ENCODE data around the gene CGB2. TPM values are rescaled to one million over a fixed set of nuclear protein-coding genes. Genes with fewer than 3 reads are reported as not detected.

The CGB2 gene
- total RNA-seq (ENCODE audit: low replicate concordance): not detected in 2 replicates

DNA sequence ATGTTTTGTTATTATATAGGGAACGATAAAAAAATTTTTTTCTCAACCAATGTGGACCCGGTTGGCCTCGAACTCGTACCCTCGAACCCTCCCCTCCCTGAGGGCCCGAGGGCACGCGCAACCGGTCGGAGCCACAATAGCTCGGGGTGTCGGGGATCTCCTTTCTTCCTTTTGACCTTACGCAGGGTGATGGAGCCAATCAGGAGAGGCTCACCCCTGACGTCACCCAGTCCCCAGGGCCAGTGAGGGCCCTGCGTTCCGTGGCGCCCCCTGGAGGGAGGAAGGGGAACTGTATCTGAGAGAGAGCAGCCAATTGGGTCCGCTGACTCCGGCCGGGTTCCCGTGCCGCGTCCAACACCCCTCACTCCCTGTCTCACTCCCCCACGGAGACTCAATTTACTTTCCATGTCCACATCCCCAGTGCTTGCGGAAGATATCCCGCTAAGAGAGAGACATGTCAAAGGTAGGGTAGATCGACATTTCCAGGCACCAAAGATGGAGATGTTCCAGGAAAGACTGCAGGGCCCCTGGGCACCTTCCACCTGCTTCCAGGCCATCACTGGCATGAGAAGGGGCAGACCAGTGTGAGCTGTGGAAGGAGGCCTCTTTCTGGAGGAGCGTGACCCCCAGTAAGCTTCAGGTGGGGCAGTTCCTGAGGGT, at the start of gene CGB2:
CGB2 (plus strand) TSS at position 249 of the 660 bp plus-strand sequence; CDS start at position 455, 206 bp downstream.

GRCh38 chr19:48993175-48994034, 38.3 kb upstream of the CGB2 start, which contains the start of the genes GYS1 and RUVBL2:
Gene GYS1, minus strand, starts transcription at chr19:48993309. Its CDS starts 197 bp downstream, at chr19:48993112.
Gene RUVBL2, plus strand, starts transcription at chr19:48993887. Its CDS starts 25 bp downstream, at chr19:48993912.

GRCh38 chr19:49017041-49017665, 14.5 kb upstream of the CGB2 start, which contains the start of gene LHB:
Gene LHB, minus strand, starts transcription at chr19:49017091. Its CDS starts 10 bp downstream, at chr19:49017081.

GRCh38 chr19:49024233-49024632, 7.5 kb upstream of the CGB2 start, which contains the start of gene CGB3:
Gene CGB3, minus strand, starts transcription at chr19:49024333. Its CDS starts 362 bp downstream, at chr19:49023971.

DNA sequence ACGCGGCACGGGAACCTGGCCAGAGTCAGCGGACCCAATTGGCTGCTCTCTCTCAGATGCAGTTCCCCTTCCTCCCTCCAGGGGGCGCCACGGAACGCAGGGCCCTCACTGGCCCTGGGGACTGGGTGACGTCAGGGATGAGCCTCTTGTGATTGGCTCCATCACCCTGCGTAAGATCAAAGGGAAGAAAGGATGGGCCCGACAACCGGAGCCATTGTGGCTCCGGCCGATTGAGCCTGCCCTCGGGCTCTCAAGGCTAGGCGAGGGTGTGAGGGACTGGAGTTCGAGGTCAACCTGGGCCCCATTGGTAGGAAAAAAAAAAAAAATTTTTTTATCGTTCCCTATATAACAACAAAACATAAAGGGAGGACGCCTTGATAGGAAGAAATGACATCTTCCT, 5.1 kb downstream of the CGB2 start, which contains the start of gene CGB1:
CGB1 (minus strand) TSS at position 81 of the 400 bp plus-strand sequence. CDS start 184 bp downstream, outside the sequence.

DNA sequence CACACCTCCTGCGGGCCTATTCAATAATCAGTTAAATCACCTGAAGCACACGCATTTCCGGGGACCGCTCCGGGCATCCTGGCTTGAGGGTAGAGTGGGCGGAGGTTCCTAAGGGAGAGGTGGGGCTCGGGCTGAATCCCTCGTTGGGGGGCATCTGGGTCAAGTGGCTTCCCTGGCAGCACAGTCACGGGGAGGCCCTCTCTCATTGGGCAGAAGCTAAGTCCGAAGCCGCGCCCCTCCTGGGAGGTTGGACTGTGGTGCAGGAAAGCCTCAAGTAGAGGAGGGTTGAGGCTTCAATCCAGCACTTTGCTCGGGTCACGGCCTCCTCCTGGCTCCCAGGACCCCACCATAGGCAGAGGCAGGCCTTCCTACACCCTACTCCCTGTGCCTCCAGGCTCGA, 11.9 kb downstream of the CGB2 start, which contains the start of gene CGB5:
CGB5 (plus strand) TSS at position 301 of the 400 bp plus-strand sequence. CDS start 362 bp downstream, outside the sequence.

DNA sequence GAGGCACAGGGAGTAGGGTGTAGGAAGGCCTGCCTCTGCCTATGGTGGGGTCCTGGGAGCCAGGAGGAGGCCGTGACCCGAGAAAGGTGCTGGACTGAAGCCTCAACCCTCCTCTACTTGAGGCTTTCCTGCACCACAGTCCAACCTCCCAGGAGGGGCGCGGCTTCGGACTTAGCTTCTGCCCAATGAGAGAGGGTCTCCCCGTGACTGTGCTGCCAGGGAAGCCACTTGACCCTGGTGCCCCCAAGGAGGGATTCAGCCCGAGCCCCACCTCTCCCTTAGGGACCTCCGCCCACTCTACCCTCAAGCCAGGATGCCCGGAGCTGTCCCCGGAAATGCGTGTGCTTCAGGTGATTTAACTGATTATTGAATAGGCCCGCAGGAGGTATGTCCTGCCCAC, 17.3 kb downstream of the CGB2 start, which contains the start of gene CGB8:
CGB8 (minus strand) TSS at position 101 of the 400 bp plus-strand sequence. CDS start 372 bp downstream, outside the sequence.

DNA sequence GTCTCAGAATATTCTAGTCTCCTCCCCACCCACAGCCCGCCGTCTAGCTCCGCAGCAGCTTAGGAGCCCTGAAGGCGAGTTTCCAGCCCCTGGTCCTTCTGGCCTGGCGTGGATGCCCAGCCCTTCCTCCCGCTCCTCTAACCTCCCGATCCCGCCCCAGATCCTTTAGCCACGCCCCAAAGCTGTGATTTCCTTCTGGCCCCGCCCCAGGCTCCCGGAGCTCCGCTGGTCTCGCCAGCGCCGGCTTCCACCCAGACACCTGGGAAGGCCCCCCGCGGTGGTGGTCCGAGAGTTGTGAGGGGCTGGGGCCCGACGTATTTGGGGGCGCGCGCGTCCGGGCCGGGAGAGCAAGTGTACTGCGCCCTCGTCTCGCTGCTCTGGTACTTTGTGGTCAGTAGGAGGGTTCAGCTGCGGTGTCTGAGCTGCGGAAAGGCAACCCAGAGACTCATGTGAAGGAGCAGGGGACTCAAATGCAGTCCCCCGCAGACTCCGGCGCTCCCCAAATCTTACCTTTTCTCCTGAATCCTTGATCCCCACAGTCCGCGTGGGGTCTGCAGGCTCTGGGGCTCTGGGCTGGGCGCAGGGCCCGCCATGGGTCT, 26.0 kb downstream of the CGB2 start, which contains the start of gene CGB7:
CGB7 (minus strand) TSS at position 114 of the 599 bp plus-strand sequence. CDS start 2,374 bp downstream, outside the sequence.

DNA sequence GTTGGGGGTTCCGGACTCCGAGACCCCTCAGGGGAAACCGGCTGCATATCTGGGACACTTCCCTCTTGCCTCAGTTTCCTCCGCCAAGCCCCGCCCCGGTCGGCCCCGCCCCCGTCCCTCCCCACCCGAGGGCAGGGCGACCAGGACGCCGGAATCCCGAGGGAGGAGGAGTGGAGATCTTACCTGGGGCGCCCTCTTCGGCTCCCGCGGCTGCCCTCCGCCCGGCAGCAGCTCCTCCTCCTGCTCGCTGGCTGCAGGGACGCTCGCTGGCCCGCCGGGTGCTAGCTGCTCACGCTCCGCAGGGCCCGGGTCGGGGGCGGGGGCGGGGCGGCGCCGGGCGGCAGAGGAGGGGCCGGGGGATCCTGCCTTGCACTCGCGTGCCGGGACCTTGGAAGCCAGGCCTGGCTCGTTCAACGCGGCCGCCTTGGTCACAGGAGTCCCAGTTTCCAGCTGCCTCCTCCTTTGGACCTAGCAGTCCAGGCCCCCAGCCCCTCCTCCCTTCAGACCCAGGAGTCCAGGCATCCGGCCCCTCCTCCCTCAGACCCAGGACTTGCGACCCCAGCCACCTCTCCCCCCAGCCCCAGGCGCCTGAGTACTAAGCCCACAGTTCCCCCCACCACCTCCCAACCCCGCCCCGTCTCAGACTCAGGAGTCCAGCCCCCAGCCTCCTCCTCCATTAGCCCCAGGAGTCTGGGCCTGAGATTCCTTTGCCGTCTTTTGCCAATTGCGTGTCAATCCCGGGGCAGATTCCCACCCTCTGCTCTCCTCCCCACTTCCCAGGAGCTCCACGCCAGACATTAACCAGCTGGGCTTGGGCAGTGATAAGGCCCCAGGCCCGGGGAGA, 33.3 kb downstream of the CGB2 start, which contains the start of gene NTF4:
NTF4 (minus strand) TSS at position 51 of the 844 bp plus-strand sequence. CDS start 2,821 bp downstream, outside the sequence.

Other genes with a start within 250 kb of the CGB2 start
- gene BCAT2, start 220.9 kb upstream of the CGB2 start, total RNA-seq (ENCODE audit: low replicate concordance): 24.1 and 34.1 TPM in 2 replicates
- gene HSD17B14, start 195.4 kb upstream of the CGB2 start, total RNA-seq (ENCODE audit: low replicate concordance): 5.3 and 8.8 TPM in 2 replicates
- gene PLEKHA4, start 163.3 kb upstream of the CGB2 start, total RNA-seq (ENCODE audit: low replicate concordance): 8.3 and 20.7 TPM in 2 replicates
- 37.8 and 59.0 TPM in 2 replicates for gene PPP1R15A, start 159.5 kb upstream of the CGB2 start, total RNA-seq (ENCODE audit: low replicate concordance)
- gene TULP2, start 133.1 kb upstream of the CGB2 start, total RNA-seq (ENCODE audit: low replicate concordance): 0.08 and 0.59 TPM in 2 replicates
- 113 and 238 TPM in 2 replicates for gene NUCB1, start 131.6 kb upstream of the CGB2 start, total RNA-seq (ENCODE audit: low replicate concordance)
- gene DHDH, start 98.2 kb upstream of the CGB2 start, total RNA-seq (ENCODE audit: low replicate concordance): 0.38 and 0.82 TPM in 2 replicates
- 65.3 and 139 TPM in 2 replicates for gene BAX, start 77.0 kb upstream of the CGB2 start, total RNA-seq (ENCODE audit: low replicate concordance)
- gene FTL, start 66.6 kb upstream of the CGB2 start, total RNA-seq (ENCODE audit: low replicate concordance): 1,491 and 2,478 TPM in 2 replicates
- 27.9 and 31.0 TPM in 2 replicates for gene GYS1, start 38.6 kb upstream of the CGB2 start, total RNA-seq (ENCODE audit: low replicate concordance)
- gene RUVBL2, start 38.0 kb upstream of the CGB2 start, total RNA-seq (ENCODE audit: low replicate concordance): 246 and 247 TPM in 2 replicates
- gene LHB, start 14.8 kb upstream of the CGB2 start, total RNA-seq (ENCODE audit: low replicate concordance): 0.15 TPM in 1 of 2 replicates, not detected in the other
- gene CGB3, start 7.6 kb upstream of the CGB2 start, total RNA-seq (ENCODE audit: low replicate concordance): not detected in 2 replicates
- gene CGB1, start 5.0 kb downstream of the CGB2 start, total RNA-seq (ENCODE audit: low replicate concordance): not detected in 2 replicates
- not detected in 2 replicates for gene CGB5, start 12.0 kb downstream of the CGB2 start, total RNA-seq (ENCODE audit: low replicate concordance)
- not detected in 2 replicates for gene CGB8, start 17.2 kb downstream of the CGB2 start, total RNA-seq (ENCODE audit: low replicate concordance)
- 0.15 and 0.23 TPM in 2 replicates for gene CGB7, start 25.9 kb downstream of the CGB2 start, total RNA-seq (ENCODE audit: low replicate concordance)
- gene NTF4, start 32.9 kb downstream of the CGB2 start, total RNA-seq (ENCODE audit: low replicate concordance): 0.23 TPM in 1 of 2 replicates, not detected in the other
- not detected in 2 replicates for gene KCNA7, start 40.8 kb downstream of the CGB2 start, total RNA-seq (ENCODE audit: low replicate concordance)
- 119 and 188 TPM in 2 replicates for gene SNRNP70, start 53.6 kb downstream of the CGB2 start, total RNA-seq (ENCODE audit: low replicate concordance)
- gene LIN7B, start 82.5 kb downstream of the CGB2 start, total RNA-seq (ENCODE audit: low replicate concordance): 6.2 and 16.4 TPM in 2 replicates
- 0.70 and 1.4 TPM in 2 replicates for gene C19orf73, start 87.3 kb downstream of the CGB2 start, total RNA-seq (ENCODE audit: low replicate concordance)
- 1.3 and 2.1 TPM in 2 replicates for gene PPFIA3, start 87.7 kb downstream of the CGB2 start, total RNA-seq (ENCODE audit: low replicate concordance)
- 0.12 and 0.30 TPM in 2 replicates for gene HRC, start 123.5 kb downstream of the CGB2 start, total RNA-seq (ENCODE audit: low replicate concordance)
- gene TRPM4, start 125.9 kb downstream of the CGB2 start, total RNA-seq (ENCODE audit: low replicate concordance): 7.5 and 10.6 TPM in 2 replicates

All from smooth muscle cell of the coronary artery (primary cell).